Neural progenitor cell (in vitro differentiated cells): ENCODE data around the gene DLG2. TPM values are rescaled to one million over a fixed set of nuclear protein-coding genes. Genes with fewer than 3 reads are reported as not detected.

Experiments used
- DNase-seq: peaks from one replicate; pipeline ENCODE4 v3.0.0-alpha.2; 2016; ENCODE audit warnings: low spot score
- H2AFZ ChIP-seq: fragments of 200-600 bp; sonication (generic); replicated peaks from 2 replicates; pipeline ENCODE4 v1.6.1; 2016; ENCODE audit warnings: antibody characterized with exemption
- H3F3A ChIP-seq: fragments of 200-600 bp; sonication (generic); 2 replicates; pipeline ENCODE4 v1.6.1; 2016; ENCODE audit warnings: antibody characterized with exemption, low read depth
- H3K27ac ChIP-seq: fragments of 200-600 bp; sonication (generic); 2 replicates; pipeline ENCODE4 v1.5.1; 2016; ENCODE audit warnings: mild to moderate bottlenecking
- H3K27me3 ChIP-seq: fragments of 200-600 bp; sonication (generic); 2 replicates; pipeline ENCODE4 v1.6.1; 2016; ENCODE audit warnings: mild to moderate bottlenecking, moderate library complexity
- H3K36me3 ChIP-seq: fragments of 200-600 bp; sonication (generic); 2 replicates; pipeline ENCODE4 v1.5.1; 2016
- H3K4me1 ChIP-seq: fragments of 200-600 bp; sonication (generic); 2 replicates; pipeline ENCODE4 v1.6.1; 2016; ENCODE audit warnings: mixed run types
- H3K4me2 ChIP-seq: fragments of 200-600 bp; sonication (generic); 2 replicates; pipeline ENCODE4 v1.6.1; 2016
- H3K4me3 ChIP-seq: fragments of 200-600 bp; sonication (generic); 2 replicates; pipeline ENCODE4 v1.5.1; 2016
- H3K79me2 ChIP-seq: fragments of 200-600 bp; sonication (generic); 2 replicates; pipeline ENCODE4 v1.6.1; 2016; ENCODE audit warnings: low read depth
- H3K9ac ChIP-seq: fragments of 200-600 bp; sonication (generic); 2 replicates; pipeline ENCODE4 v1.6.1; 2016
- H3K9me3 ChIP-seq: fragments of 200-600 bp; sonication (generic); 2 replicates; pipeline ENCODE4 v1.5.1; 2016; ENCODE audit warnings: low read depth
- H4K20me1 ChIP-seq: fragments of 200-600 bp; sonication (generic); 2 replicates; pipeline ENCODE4 v1.6.1; 2016; ENCODE audit warnings: low read depth
- H3K27ac Mint-ChIP-seq: 3 replicates; pipeline ENCODE4 v1.8.0; 2021; ENCODE audit warnings: mixed read lengths
- H3K27me3 Mint-ChIP-seq: 2 replicates; pipeline ENCODE4 v1.8.0; 2022; ENCODE audit warnings: low read depth, mild to moderate bottlenecking, inconsistent platforms, moderate library complexity, mixed read lengths; ENCODE audit not compliant: insufficient read depth
- H3K36me3 Mint-ChIP-seq: 3 replicates; pipeline ENCODE4 v1.8.0; 2021; ENCODE audit warnings: mixed read lengths
- H3K4me1 Mint-ChIP-seq: 3 replicates; pipeline ENCODE4 v1.8.0; 2021; ENCODE audit warnings: mixed read lengths
- H3K4me3 Mint-ChIP-seq: 3 replicates; pipeline ENCODE4 v1.8.0; 2021; ENCODE audit warnings: mild to moderate bottlenecking, moderate library complexity, mixed read lengths
- H3K9me3 Mint-ChIP-seq: 3 replicates; pipeline ENCODE4 v1.8.0; 2020; ENCODE audit warnings: mixed read lengths
- CTCF ChIP-seq: fragments of 200-600 bp; sonication (generic); IDR thresholded peaks from 2 replicates; pipeline ENCODE4 v1.5.1; 2017; ENCODE audit warnings: antibody characterized with exemption, mild to moderate bottlenecking
- EZH2 ChIP-seq: fragments of 200-600 bp; sonication (generic); IDR thresholded peaks from 2 replicates; pipeline ENCODE4 v1.6.1; 2017; ENCODE audit warnings: antibody characterized with exemption, mild to moderate bottlenecking, moderate library complexity
- EZH2phosphoT487 ChIP-seq: fragments of 200-600 bp; sonication (generic); IDR thresholded peaks from 2 replicates; pipeline ENCODE4 v1.6.1; 2017; ENCODE audit warnings: antibody characterized with exemption
- total RNA-seq: library from RNA; depleted of rRNA; stranded (reverse); fragments of >200 nt; gene quantifications from 2 replicates; pipeline ENCODE4 v1.2.3, GENCODE V29; 2015; ENCODE audit warnings: low replicate concordance

DLG2 gene
- total RNA-seq, 1 donor from 2014 or later, result 7.5 TPM

GRCh38 chr11:83836883-83837654 lies 1790.1 kb downstream of the DLG2 start:
- Histone ChIP-seq H3K9me3 (no peaks in the 10 kb centered on the region), H3K9ac (no peak overlapping the region), H3K4me3 (no peak overlapping the region), H4K20me1 (no peaks in the 10 kb centered on the region), H2AFZ (no peak overlapping the region), H3K79me2 (no peaks in the 10 kb centered on the region), H3K27me3 (no peaks in the 10 kb centered on the region), H3K27ac (no peak overlapping the region), H3F3A (no peaks in the 10 kb centered on the region), H3K36me3 (no peaks in the 10 kb centered on the region), H3K4me1 (no peaks in the 10 kb centered on the region), H3K4me2 (no peak overlapping the region)
- peaks cover 2% of the 10 kb centered on the region for H3K4me1 Mint-ChIP-seq
- H3K4me3 Mint-ChIP-seq, result no peak overlapping the region
- H3K36me3 Mint-ChIP-seq, result no peaks in the 10 kb centered on the region
- peaks cover 4% of the 10 kb centered on the region for H3K27me3 Mint-ChIP-seq
- DNase-seq, result peak; percentile 75
- peak overlapping the region; percentile 31 for H3K27ac Mint-ChIP-seq
- TF ChIP-seq EZH2phosphoT487, result no peak
- TF ChIP-seq CTCF, result peak; percentile 81
- TF ChIP-seq EZH2, result no peak
- H3K9me3 Mint-ChIP-seq, result no peaks in the 10 kb centered on the region

- Histone ChIP-seq H3K4me3 (no peak overlapping the region), H3K4me2 (no peak overlapping the region), H3K79me2 (no peaks in the 10 kb centered on the region), H3K36me3 (no peaks in the 10 kb centered on the region), H3K27ac (no peak overlapping the region), H4K20me1 (no peaks in the 10 kb centered on the region), H2AFZ (no peak overlapping the region), H3K4me1 (no peaks in the 10 kb centered on the region), H3F3A (no peaks in the 10 kb centered on the region), H3K9me3 (no peaks in the 10 kb centered on the region), H3K9ac (no peak overlapping the region), H3K27me3 (no peaks in the 10 kb centered on the region)
- no peak overlapping the region for H3K27ac Mint-ChIP-seq
- H3K4me3 Mint-ChIP-seq, result no peak overlapping the region
- H3K9me3 Mint-ChIP-seq, result no peaks in the 10 kb centered on the region
- no peak for DNase-seq
- H3K27me3 Mint-ChIP-seq, result peaks cover 4% of the 10 kb centered on the region
- no peaks in the 10 kb centered on the region for H3K36me3 Mint-ChIP-seq
- TF ChIP-seq EZH2 (no peak), EZH2phosphoT487 (no peak), CTCF (no peak)
- H3K4me1 Mint-ChIP-seq, result peaks cover 2% of the 10 kb centered on the region
Observed at GRCh38 chr11:83836065-83836464, 1791.1 kb downstream of the DLG2 start.

- H3K79me2 ChIP-seq, result no peaks in the 10 kb centered on the region
- peaks cover 2% of the 10 kb centered on the region for H3K4me1 Mint-ChIP-seq
- TF ChIP-seq EZH2phosphoT487, result no peak
- no peak for TF ChIP-seq EZH2
- no peak for TF ChIP-seq CTCF
- no peaks in the 10 kb centered on the region for H3K36me3 Mint-ChIP-seq
- H3K27ac Mint-ChIP-seq, result no peak overlapping the region
- H3K27me3 Mint-ChIP-seq, result peaks cover 4% of the 10 kb centered on the region
- no peak overlapping the region for H2AFZ ChIP-seq
- H3K4me3 Mint-ChIP-seq, result no peak overlapping the region
- no peak overlapping the region for H3K4me3 ChIP-seq
- H3K27ac ChIP-seq, result no peak overlapping the region
- no peaks in the 10 kb centered on the region for H3K9me3 Mint-ChIP-seq
- no peak for DNase-seq
- H3K9ac ChIP-seq, result no peak overlapping the region
- H3F3A ChIP-seq, result no peaks in the 10 kb centered on the region
- H3K9me3 ChIP-seq, result no peaks in the 10 kb centered on the region
- H3K4me1 ChIP-seq, result no peaks in the 10 kb centered on the region
- no peaks in the 10 kb centered on the region for H3K36me3 ChIP-seq
- no peaks in the 10 kb centered on the region for H4K20me1 ChIP-seq
- no peaks in the 10 kb centered on the region for H3K27me3 ChIP-seq
- no peak overlapping the region for H3K4me2 ChIP-seq
Observed at GRCh38 chr11:83835423-83835822, 1791.7 kb downstream of the DLG2 start.
